Keratinocyte (primary cell): Measurements from ENCODE around the gene STX16. TPM values are rescaled to one million over a fixed set of nuclear protein-coding genes. Genes with fewer than 3 reads are reported as not detected.

Source experiments
- DNase-seq: peaks from one replicate; pipeline ENCODE4 v3.0.0-alpha.2; 2011; ENCODE audit warnings: low read depth, missing footprints, low spot score
- FAIRE-seq: peaks from 2 replicates; lab custom pipeline; 2011; peaks lifted over from hg19 to GRCh38; lab: Jason Lieb, UNC
- H2AFZ ChIP-seq: 2 replicates; pipeline ENCODE4 v1.6.0; 2012; ENCODE audit warnings: low read length, control low read depth, inconsistent platforms; ENCODE audit not compliant: control insufficient read depth
- H3K27ac ChIP-seq: 2 replicates; pipeline ENCODE4 v1.5.1; 2011; ENCODE audit warnings: low read length; ENCODE audit not compliant: control insufficient read depth, insufficient read depth
- H3K27me3 ChIP-seq: 3 replicates; pipeline ENCODE4 v1.6.0; 2011; ENCODE audit warnings: low read length; ENCODE audit not compliant: control insufficient read depth, insufficient read depth; ENCODE audit errors: extremely low read depth
- H3K36me3 ChIP-seq, 2 experiments: 2 replicates in 1 of 2; 3 replicates in 1 of 2; pipeline ENCODE4 v1.5.1; 2011; ENCODE audit warnings: low read length in 2 of 2, mild to moderate bottlenecking in 1 of 2; ENCODE audit not compliant: control insufficient read depth in 2 of 2, insufficient read depth in 2 of 2; ENCODE audit errors: extremely low read depth in 1 of 2
- H3K4me1 ChIP-seq: 3 replicates; pipeline ENCODE4 v1.5.1; 2011; ENCODE audit warnings: low read length; ENCODE audit not compliant: control insufficient read depth, insufficient read depth; ENCODE audit errors: extremely low read depth
- H3K4me2 ChIP-seq: 3 replicates; pipeline ENCODE4 v1.6.0; 2011; ENCODE audit warnings: low read depth, low read length; ENCODE audit not compliant: control insufficient read depth, insufficient read depth; ENCODE audit errors: extremely low read depth
- H3K4me3 ChIP-seq, 3 experiments: fragments of 200-600 bp in 1 of 3; sonication (generic) in 1 of 3; 2 replicates in 2 of 3; 3 replicates in 1 of 3; pipeline ENCODE4 v1.5.1; 2011 to 2016; ENCODE audit warnings: low read length in 3 of 3, mild to moderate bottlenecking in 3 of 3, control low read depth in 2 of 3, inconsistent platforms in 1 of 3, low read depth in 1 of 3, mixed read lengths in 1 of 3, mixed run types in 1 of 3, moderate library complexity in 1 of 3; ENCODE audit not compliant: control insufficient read depth in 2 of 3, insufficient read depth in 2 of 3; ENCODE audit errors: extremely low read depth in 1 of 3
- H3K79me2 ChIP-seq: 2 replicates; pipeline ENCODE4 v1.6.0; 2012; ENCODE audit warnings: low read length; ENCODE audit not compliant: control insufficient read depth, insufficient read depth
- H3K9ac ChIP-seq: 3 replicates; pipeline ENCODE4 v1.6.0; 2011; ENCODE audit warnings: low read length; ENCODE audit not compliant: control insufficient read depth, insufficient read depth; ENCODE audit errors: extremely low read depth
- H3K9me1 ChIP-seq: 3 replicates; pipeline ENCODE4 v1.6.0; 2011; ENCODE audit warnings: low read length; ENCODE audit not compliant: control insufficient read depth, insufficient read depth; ENCODE audit errors: extremely low read depth
- H3K9me3 ChIP-seq: 2 replicates; pipeline ENCODE4 v1.5.1; 2012; ENCODE audit warnings: low read depth, low read length; ENCODE audit not compliant: control insufficient read depth
- H4K20me1 ChIP-seq: 3 replicates; pipeline ENCODE4 v1.6.0; 2011; ENCODE audit warnings: low read length; ENCODE audit not compliant: control insufficient read depth, insufficient read depth; ENCODE audit errors: extremely low read depth
- CTCF ChIP-seq, 3 experiments: IDR thresholded peaks in 1 of 3; conservative IDR thresholded peaks in 1 of 3; optimal IDR thresholded peaks in 1 of 3; 2 replicates in 2 of 3; 3 replicates in 1 of 3; pipeline versions ENCODE3 to v1.5.1; 2011; ENCODE audit warnings: low read length in 3 of 3, mild to moderate bottlenecking in 3 of 3, moderate library complexity in 2 of 3, control low read depth in 1 of 3, inconsistent platforms in 1 of 3; ENCODE audit not compliant: insufficient read depth in 2 of 3; ENCODE audit errors: extremely low read depth in 1 of 3
- EZH2 ChIP-seq: IDR thresholded peaks from one replicate; pipeline ENCODE4 v1.6.1; 2012; ENCODE audit warnings: inconsistent platforms, mild to moderate bottlenecking, low read length, moderate library complexity
- dilution Hi-C: fragments of 300-500 bp; cut with MboI; formaldehyde crosslinking; loops from one replicate; pipeline ENCODE4 v1.7.0; 2020; ENCODE audit warnings: low sequenced_read_pairs; ENCODE audit not compliant: extremely low pct_ligation_motif_present
- polyA plus RNA-seq, 5 experiments: library from polyadenylated mRNA; depleted of rRNA in 3 of 5; stranded (reverse) in 3 of 5; stranded (forward) in 1 of 5; unstranded in 1 of 5; fragments of >200 nt; gene quantifications; 1 replicate in 1 of 5; 2 replicates in 3 of 5; 3 replicates in 1 of 5; pipeline versions ENCODE4 v1.2.1 to v1.2.3, GENCODE V29; 2011 to 2012; ENCODE audit warnings: missing spikeins in 2 of 5, low read depth in 1 of 5, low replicate concordance in 1 of 5

Gene STX16
- polyA plus RNA-seq, 1 donor (not counting 4 experiments of a cell fraction or from before 2014, with no cell fraction given), result 69.7 TPM

GRCh38 chr20:58660855-58661597, 9.9 kb downstream of the STX16 start:
- H3K9me3 ChIP-seq, result no peaks in the 10 kb centered on the region
- H3K4me3 ChIP-seq, result no peak overlapping the region
- H3K79me2 ChIP-seq, result peaks cover 90% of the 10 kb centered on the region
- no peak overlapping the region for H3K4me2 ChIP-seq
- no peak for TF ChIP-seq CTCF (optimal IDR thresholded peaks at IDR 0.05 in 1 of 3, IDR thresholded peaks at IDR 0.05 in 1 of 3, conservative IDR thresholded peaks at IDR 0.05 in 1 of 3; ENCODE audit: extremely low read depth in 1 of 3, insufficient read depth in 2 of 3, low read length in 3 of 3)
- no peak for TF ChIP-seq EZH2
- dilution Hi-C loops, result no loop called here
- no peak overlapping the region for H3K9ac ChIP-seq
- FAIRE-seq, result no peak
- H3K27me3 ChIP-seq, result no peaks in the 10 kb centered on the region
- no peak overlapping the region for H2AFZ ChIP-seq
- peaks cover 16% of the 10 kb centered on the region for H3K4me1 ChIP-seq
- no peak for DNase-seq
- H4K20me1 ChIP-seq, result peaks cover 2% of the 10 kb centered on the region
- H3K9me1 ChIP-seq, result no peaks in the 10 kb centered on the region
- peaks cover 14 to 19% of the 10 kb centered on the region in 2 experiments for H3K36me3 ChIP-seq
- no peak overlapping the region for H3K27ac ChIP-seq

- Histone ChIP-seq H3K4me3 (no peak overlapping the region), H3K9me3 (no peaks in the 10 kb centered on the region), H3K4me2 (no peak overlapping the region), H3K79me2 (peaks cover 88% of the 10 kb centered on the region), H3K9me1 (no peaks in the 10 kb centered on the region), H3K36me3 (peaks cover 16 to 19% of the 10 kb centered on the region in 2 experiments), H4K20me1 (peaks cover 2% of the 10 kb centered on the region), H3K9ac (no peak overlapping the region), H3K27ac (no peak overlapping the region), H2AFZ (no peak overlapping the region), H3K4me1 (peaks cover 9% of the 10 kb centered on the region), H3K27me3 (no peaks in the 10 kb centered on the region)
- FAIRE-seq (no peak), DNase-seq (no peak)
- TF ChIP-seq CTCF (optimal IDR thresholded peaks at IDR 0.05 in 1 of 3, IDR thresholded peaks at IDR 0.05 in 1 of 3, conservative IDR thresholded peaks at IDR 0.05 in 1 of 3; ENCODE audit: extremely low read depth in 1 of 3, insufficient read depth in 2 of 3, low read length in 3 of 3), result no peak
- no peak for TF ChIP-seq EZH2
- dilution Hi-C loops, result no loop called here
These were observed 10.8 kb downstream of the STX16 start for GRCh38 chr20:58661598-58662473.
